ENCODE measurements around the gene KCNMA1.

DNA sequence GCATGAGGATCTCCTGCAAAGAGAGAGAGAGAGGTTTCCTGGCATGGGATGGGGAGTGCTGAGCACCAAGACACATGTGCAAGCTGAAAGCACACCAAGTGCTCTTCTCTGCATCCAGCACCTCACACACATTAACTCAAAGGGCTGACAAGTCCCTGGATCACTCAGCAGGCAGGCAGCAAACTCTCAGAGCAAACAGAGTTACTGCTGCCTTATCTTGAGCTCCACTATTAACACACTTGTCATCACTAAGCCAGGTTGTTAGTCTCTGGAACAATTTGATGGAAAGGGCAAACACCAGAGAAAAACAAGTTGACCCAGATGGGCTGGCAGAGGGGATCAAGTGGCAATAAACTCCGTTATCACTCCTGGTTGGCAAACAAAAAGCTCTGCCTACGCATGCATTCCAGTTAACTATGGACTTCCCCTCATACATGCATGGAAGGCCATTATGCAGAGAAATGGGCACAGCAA, 349.9 kb downstream of the KCNMA1 start:
- TF ChIP-seq, protein P1, sequence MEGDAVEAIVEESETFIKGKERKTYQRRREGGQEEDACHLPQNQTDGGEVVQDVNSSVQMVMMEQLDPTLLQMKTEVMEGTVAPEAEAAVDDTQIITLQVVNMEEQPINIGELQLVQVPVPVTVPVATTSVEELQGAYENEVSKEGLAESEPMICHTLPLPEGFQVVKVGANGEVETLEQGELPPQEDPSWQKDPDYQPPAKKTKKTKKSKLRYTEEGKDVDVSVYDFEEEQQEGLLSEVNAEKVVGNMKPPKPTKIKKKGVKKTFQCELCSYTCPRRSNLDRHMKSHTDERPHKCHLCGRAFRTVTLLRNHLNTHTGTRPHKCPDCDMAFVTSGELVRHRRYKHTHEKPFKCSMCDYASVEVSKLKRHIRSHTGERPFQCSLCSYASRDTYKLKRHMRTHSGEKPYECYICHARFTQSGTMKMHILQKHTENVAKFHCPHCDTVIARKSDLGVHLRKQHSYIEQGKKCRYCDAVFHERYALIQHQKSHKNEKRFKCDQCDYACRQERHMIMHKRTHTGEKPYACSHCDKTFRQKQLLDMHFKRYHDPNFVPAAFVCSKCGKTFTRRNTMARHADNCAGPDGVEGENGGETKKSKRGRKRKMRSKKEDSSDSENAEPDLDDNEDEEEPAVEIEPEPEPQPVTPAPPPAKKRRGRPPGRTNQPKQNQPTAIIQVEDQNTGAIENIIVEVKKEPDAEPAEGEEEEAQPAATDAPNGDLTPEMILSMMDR (IDR thresholded peaks at IDR 0.05; ENCODE audit: insufficient read depth, low read length, poor library complexity, severe bottlenecking): no peak
- TF ChIP-seq EZH2phosphoT487 (conservative IDR thresholded peaks at IDR 0.05; ENCODE audit: low read length): no peak

All from SU-DHL-6 (cell line).